HS-5 (cell line): Measurements from ENCODE around the gene CLC.
"Not testable (repeated sequence)": the region's sequence is repeated elsewhere in the genome, so short reads cannot be mapped to it uniquely, and the experiment has no call there.

Source experiments
- DNase-seq: peaks from one replicate; pipeline ENCODE4 v3.0.0-alpha.2; 2012; ENCODE audit warnings: low read depth

CLC gene

DNA sequence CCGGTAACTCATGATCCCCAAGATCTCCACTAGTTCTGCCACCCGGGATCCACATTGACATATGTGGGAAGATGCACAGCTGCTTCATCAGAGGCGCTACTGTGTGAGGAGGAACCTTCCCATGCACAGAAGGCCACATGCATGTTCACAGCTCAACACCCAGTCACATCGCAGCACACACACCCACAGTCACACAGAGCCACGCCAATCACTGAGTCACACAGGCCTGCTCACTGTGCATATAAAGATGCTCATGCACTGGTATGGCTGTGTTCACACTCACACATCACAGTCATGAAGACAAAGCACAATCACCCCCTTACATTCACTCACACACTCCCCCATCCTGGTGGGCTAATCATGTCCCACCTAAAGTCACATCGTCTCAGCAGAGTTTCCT lies 9.8 kb downstream of the CLC start:
- no peak for DNase-seq

DNA sequence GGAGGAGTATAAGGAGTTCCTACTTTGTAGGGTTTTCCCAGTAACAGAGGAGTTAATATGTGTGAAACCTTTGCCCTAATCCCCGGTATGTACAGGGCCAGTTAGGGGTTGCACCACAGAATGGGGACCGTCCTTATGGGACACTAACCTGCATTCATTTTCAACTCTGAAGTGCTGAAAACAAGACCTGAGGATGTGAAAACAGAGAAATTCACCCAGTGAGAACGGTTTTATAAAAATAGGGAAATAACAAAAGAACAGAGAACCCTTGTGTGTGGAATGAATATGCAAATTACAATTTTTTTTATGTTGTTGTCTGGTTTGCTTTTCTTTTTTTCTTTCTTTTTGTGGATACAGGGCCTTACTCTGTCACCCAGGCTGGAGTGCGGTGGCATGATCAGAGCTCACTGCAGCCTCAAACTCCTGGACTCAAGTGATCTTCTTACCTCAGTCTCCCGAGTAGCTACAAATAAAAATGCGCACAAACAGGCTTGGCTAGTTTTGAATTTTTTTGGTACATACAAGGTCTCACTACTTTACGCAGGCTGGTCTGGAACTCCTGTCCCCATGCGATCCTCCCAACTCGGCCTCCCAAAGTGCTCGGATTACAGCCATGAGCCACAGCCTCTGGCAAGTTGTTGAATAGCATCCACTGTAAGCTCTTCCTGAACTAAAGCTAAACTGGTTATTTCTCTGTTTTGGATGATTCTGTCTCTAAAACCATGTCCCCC lies 10.6 kb downstream of the CLC start:
- DNase-seq = no peak

- no peak for DNase-seq
These were observed 11.8 kb downstream of the CLC start for GRCh38 chr19:39725995-39726394.

DNA sequence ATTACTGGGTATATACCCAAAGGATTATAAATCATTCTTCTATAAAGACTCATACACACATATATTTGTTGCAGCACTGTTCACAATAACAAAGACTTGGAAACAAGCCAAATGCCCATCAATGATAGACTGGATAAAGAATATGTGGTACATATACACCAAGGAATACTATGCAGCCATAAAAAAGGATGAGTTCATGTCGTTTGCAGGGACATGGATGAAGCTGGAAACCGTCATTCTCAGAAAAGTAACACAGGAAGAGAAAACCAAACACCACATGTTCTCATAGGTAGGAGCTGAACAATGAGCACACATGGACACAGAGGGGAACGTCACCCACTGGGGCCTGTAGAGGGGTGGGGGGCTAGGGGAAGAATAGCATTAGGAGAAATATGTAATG lies 17.7 kb downstream of the CLC start:
- not testable (repeated sequence) for DNase-seq

DNA sequence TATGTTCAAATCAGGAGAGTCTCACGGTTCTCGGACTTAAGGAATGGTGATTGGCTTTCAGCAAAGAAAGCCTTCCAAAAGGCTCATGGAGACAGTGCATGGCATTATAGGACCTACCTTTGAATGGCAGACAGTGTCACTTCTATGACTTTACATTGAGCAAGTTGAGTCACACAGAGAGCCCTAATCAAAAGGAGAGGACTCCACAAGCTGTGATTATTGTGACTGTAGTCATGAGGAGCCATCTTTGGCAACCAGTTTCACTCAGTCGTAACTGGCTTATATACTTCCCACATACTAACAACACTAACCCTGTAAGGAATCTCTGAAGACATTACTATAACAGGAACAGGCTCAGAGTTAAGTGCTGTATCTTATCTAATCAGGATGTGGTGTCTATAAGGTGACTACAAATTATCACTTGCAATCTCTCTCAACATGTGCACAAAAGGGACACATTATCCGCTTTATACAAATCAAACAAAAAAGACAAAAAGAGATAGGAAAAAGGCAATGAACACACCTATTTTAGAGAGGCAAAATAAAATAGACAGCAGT lies 27.4 kb downstream of the CLC start:
- no peak for DNase-seq

DNA sequence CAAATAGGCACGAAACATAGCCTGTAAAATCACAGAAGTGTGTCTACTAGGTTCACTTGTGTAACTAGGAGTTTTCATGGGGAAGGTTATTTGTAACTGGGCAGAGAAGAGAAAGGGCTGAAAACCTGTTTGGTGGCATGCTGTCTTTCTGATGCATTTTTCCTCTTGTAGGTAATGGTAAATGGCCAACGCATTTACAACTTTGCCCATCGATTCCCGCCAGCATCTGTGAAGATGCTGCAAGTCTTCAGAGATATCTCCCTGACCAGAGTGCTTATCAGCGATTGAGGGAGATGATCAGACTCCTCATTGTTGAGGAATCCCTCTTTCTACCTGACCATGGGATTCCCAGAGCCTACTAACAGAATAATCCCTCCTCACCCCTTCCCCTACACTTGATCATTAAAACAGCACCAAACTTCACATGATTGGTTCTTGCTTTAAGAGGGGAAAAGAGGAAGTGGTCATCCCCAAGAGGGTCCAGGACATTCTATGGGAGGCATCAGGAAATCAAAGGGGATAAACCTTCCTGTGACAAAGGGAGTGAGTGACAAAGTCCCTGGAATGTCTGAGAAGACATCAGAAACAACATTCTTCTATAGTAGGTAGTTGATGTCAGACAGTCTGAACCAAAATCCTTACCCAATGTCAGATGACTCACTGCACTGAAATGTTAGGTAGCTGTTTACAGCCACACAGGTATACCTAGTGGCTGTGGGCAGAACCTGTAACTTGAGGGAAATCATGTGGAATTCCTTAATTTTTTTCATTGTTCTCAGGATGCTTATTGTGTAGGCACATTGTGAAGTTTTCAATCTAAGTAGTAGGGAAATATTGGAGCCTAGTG lies 28.6 kb downstream of the CLC start:
- DNase-seq = no peak

GRCh38 chr19:39708594-39708993 lies 29.2 kb downstream of the CLC start:
- DNase-seq = no peak

- no peak for DNase-seq
These were observed 32.1 kb downstream of the CLC start for GRCh38 chr19:39705578-39706188.

GRCh38 chr19:39704181-39705044 lies 33.4 kb downstream of the CLC start, which contains the start of gene LGALS14:
LGALS14 (plus strand) TSS chr19:39704481; CDS start chr19:39704529, 48 bp downstream.
- no peak for DNase-seq

DNA sequence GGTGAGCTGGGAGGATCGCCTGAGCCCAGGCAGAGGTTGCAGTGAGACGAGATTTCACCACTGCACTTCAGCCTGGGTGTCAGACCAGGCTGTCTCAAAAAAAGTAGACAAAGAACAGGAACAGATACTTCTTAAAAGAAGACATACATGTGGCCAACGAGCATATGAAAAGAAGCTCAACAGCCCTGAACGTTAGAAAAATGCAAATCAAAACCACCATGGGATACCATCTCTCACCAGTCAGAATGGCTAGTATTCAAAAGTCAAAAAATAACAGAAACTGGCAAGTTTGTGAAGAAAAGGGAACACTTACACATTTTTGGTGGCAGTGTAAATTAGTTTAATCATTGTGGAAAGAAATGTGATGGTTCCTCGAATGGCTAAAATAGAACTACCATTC lies 36.5 kb downstream of the CLC start:
- no peak for DNase-seq

- no peak for DNase-seq
These were observed 39.3 kb downstream of the CLC start for GRCh38 chr19:39698535-39698934.

DNA sequence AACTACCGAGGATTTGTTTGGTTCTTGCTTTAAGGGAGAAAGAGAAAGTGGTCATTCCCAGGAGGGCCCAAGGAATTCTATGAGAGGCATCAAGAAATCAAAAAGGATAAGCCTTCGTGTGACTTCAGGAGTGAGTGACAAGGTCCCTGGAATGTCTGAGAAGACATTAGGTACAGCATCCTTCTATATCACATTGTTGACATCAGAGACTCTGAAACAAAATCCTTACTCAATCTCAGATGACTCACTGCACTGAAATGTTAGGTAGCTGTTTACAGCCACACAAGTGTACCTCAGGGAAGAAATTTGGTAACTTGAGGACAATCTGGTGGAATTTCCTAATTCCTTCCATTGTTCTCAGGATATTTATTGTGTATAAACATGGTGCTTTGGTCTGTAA lies 41.4 kb downstream of the CLC start:
- DNase-seq = no peak

GRCh38 chr19:39695759-39696158 lies 42.1 kb downstream of the CLC start:
- DNase-seq = no peak

- no peak for DNase-seq
These were observed 45.0 kb downstream of the CLC start for GRCh38 chr19:39692822-39693221.

DNA sequence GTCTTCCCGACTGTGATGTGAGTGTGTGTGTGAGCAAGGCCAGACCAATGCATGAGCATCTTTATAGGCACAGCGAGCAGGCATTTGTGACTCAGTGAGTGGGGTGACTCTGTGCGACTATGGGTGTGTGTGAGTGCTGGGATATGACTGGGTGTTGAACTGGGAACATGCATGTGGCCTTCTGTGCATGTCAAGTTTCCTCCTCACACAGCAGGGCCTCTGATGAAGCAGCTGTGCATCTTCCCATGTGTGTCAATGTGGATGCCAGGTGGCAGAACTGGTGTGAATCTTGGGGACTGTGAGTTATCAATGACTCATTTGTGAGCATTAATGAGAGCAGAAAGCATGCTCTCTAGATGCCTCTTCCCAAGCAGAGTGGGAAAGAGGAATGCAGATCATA lies 45.7 kb downstream of the CLC start:
- no peak for DNase-seq

DNA sequence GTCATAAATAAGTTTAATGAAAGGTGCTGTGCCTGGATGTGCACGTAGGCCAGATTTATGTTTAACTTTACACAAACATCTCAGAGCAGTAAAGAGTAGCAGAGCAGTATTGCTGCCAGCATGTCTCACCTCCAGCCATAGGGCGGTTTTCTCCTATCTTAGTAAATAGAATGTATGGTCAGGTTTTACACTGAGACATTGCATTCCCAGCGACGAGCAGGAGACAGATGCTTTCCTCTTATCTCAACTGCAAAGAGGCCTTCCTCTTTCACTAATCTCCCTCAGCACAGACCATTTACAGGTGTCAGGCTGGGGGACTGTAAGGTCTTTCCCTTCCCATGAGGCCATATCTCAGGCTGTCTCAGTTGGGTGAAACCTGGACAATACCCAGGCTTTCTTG lies 49.2 kb downstream of the CLC start:
- DNase-seq = not testable (repeated sequence)

- no peak for DNase-seq
These were observed 51.1 kb downstream of the CLC start for GRCh38 chr19:39686739-39687138.

DNA sequence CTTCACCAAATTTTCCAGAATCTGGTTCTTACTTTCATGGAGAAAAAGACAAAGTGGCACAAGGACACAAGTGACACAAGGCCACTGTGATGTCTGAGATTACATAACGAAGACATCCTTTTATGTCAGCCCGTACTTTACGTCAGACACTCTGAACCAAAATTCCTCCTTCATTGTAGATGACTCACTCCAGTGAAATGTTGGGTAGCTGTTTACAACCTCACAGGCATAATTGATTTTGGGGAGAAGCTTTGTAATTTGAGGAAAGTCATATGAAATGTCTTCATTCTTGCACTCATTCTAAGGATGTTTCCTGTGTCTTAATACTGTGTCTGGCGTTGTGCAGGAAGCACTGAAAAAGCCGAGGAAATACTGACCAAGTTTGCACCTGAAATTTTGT lies 53.6 kb downstream of the CLC start:
- no peak for DNase-seq

DNA sequence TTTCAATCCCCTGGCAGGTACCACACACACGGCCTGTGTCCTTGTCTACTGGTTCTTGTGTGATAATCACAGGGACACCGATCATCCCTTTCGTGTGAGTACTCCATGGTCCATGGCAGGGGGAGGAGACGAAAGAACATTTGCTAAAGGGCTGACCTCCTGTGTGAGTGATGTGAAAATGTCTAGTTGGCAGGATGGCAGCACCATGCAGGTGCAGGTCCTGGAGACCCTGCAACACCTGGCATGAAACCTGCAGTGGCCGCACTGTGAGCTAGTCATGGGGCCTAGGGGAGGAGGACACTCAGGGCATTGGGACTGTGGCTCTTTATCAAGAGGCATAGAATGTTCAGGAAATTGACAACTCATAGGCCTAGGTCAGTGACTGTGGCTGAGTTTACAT lies 56.4 kb downstream of the CLC start:
- DNase-seq = no peak
